Sigmoid colon (tissue), 4 donors: ENCODE data around the gene ZNF19.

ENCODE experiments used
- EP300 ChIP-seq, 4 donors: sonication (generic); formaldehyde crosslinking; IDR thresholded peaks; one replicate each; pipeline ENCODE4 v1.6.1; 2017; ENCODE audit warnings: antibody characterized with exemption in 4 of 4
- TF ChIP-seq, protein P1 (sequence below), 4 experiments: fragments of 450-650 bp in 3 of 4; fragments of 200-600 bp in 1 of 4; IDR thresholded peaks; one replicate each; pipeline ENCODE4 v1.5.1; 2016 to 2019; ENCODE audit warnings: antibody characterized with exemption in 4 of 4, mild to moderate bottlenecking in 3 of 4, moderate library complexity in 2 of 4

GRCh38 chr16:71440669-71441347, 48.3 kb downstream of the ZNF19 start:
- TF ChIP-seq, protein P1, sequence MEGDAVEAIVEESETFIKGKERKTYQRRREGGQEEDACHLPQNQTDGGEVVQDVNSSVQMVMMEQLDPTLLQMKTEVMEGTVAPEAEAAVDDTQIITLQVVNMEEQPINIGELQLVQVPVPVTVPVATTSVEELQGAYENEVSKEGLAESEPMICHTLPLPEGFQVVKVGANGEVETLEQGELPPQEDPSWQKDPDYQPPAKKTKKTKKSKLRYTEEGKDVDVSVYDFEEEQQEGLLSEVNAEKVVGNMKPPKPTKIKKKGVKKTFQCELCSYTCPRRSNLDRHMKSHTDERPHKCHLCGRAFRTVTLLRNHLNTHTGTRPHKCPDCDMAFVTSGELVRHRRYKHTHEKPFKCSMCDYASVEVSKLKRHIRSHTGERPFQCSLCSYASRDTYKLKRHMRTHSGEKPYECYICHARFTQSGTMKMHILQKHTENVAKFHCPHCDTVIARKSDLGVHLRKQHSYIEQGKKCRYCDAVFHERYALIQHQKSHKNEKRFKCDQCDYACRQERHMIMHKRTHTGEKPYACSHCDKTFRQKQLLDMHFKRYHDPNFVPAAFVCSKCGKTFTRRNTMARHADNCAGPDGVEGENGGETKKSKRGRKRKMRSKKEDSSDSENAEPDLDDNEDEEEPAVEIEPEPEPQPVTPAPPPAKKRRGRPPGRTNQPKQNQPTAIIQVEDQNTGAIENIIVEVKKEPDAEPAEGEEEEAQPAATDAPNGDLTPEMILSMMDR (IDR thresholded peaks at IDR 0.05): no peak
- TF ChIP-seq EP300 (IDR thresholded peaks at IDR 0.05): no peak
